Inferior parietal cortex (tissue), 1 donor: ENCODE measurements around the gene AHSG.

Experiments
- DNase-seq: peaks from one replicate; pipeline ENCODE4 v3.0.0-alpha.2; 2016; ENCODE audit errors: extremely low spot score

Gene AHSG

GRCh38 chr3:186642014-186642413 is 29.2 kb downstream of the AHSG start:
- DNase-seq, result no peak

DNA sequence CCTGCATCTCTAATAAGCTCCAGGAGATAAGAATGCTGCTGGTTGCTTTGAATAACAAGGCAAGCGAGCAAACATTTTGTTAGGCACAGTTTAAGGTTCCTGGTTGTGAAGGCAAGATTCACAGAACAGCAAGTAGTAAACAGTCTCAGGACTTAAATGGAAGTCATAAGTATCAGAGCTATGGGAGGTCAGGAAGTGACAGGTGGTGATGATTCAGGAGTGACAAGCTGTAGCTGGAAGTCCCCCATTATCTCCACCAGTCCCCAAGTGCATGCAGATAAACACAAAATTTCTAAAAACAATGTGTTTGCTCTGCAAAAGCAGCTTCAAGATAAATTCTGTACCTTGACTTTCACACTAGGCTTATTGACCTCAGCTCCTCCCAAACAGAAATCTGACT is 30.6 kb downstream of the AHSG start:
- DNase-seq, result no peak

GRCh38 chr3:186644683-186645082 is 31.8 kb downstream of the AHSG start:
- DNase-seq, result no peak

GRCh38 chr3:186646106-186646505 is 33.2 kb downstream of the AHSG start:
- DNase-seq, result no peak

- no peak for DNase-seq
These were observed 34.0 kb downstream of the AHSG start for GRCh38 chr3:186646841-186647240.

GRCh38 chr3:186648851-186649250 is 36.0 kb downstream of the AHSG start:
- no peak for DNase-seq

GRCh38 chr3:186651678-186652215 is 38.9 kb downstream of the AHSG start:
- DNase-seq, result no peak

- DNase-seq, result no peak
These were observed 40.3 kb downstream of the AHSG start for GRCh38 chr3:186653080-186653707.

- no peak for DNase-seq
These were observed 41.1 kb downstream of the AHSG start for GRCh38 chr3:186653984-186654383.

GRCh38 chr3:186663361-186664118 is 50.7 kb downstream of the AHSG start:
- DNase-seq, result no peak

- no peak for DNase-seq
These were observed 51.2 kb downstream of the AHSG start for GRCh38 chr3:186664119-186664495.

GRCh38 chr3:186664506-186664905 is 51.6 kb downstream of the AHSG start:
- no peak for DNase-seq

DNA sequence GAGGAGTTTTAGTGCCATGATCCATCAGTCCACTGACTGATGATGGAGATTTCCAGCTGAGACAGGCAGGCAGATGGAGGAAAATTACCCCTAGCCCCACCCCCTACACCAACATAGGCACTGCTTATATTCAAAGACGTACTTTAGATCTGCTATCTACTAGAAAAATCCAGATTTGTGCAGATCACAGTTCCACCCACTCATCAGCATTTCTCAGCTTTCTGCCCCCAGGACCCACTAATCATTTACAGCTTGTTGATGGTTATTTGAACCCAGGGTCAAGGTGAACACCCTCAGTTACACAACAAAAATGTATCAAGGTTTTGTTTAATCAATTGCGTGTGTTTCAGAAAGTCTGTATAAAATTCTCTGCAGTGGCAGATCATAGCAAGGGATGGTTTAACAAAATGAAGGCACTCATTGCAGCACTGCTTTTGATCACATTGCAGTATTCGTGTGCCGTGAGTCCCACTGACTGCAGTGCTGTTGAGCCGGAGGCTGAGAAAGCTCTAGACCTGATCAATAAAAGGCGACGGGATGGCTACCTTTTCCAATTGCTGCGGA is 52.8 kb downstream of the AHSG start, which contains the start of gene HRG:
HRG (plus strand) TSS at position 390 of the 564 bp plus-strand sequence; CDS start at position 408, 18 bp downstream.
- no peak for DNase-seq

DNA sequence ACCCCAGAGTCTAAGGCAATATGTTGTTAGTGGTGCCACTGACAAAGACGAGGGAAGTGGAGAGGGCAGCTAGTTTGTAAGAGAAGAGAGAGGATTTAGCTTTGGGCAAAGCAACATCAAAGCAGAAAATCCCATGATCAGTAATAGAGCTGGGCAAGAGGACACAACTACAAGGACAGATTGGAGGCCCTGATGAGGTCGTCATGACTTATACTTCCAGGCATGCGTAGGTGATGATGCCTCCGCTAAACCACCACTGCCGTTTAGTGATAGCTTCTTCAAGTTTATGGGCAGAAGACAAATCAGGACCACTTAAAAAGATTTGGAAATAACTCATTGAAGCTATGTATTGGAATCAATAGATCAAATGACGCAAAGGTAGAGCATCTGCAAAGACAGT is 55.6 kb downstream of the AHSG start:
- DNase-seq, result no peak

- no peak for DNase-seq
These were observed 56.7 kb downstream of the AHSG start for GRCh38 chr3:186669378-186670084.

GRCh38 chr3:186670155-186670554 is 57.3 kb downstream of the AHSG start:
- no peak for DNase-seq
